HepG2 (cell line): ENCODE results near the gene HOTAIR. TPM values are rescaled to one million over a fixed set of nuclear protein-coding genes. Genes with fewer than 3 reads are reported as not detected.

Experiments
- ATAC-seq: fragments of 200-7000 bp; cut with Tn5 transposase; 3 replicates; pipeline ENCODE4 v1.9.1; 2020; ENCODE audit warnings: mild to moderate bottlenecking, moderate library complexity
- BruUV-seq: library from RNA; stranded (reverse); fragments of 400-500 nt; replicated peaks from 2 replicates; lab custom pipeline; 2021; lab: Mats Ljungman, UMichigan
- CTCF ChIA-PET: fragments of 300-600 bp; formaldehyde crosslinking; extraction: SDS; loops from one replicate; lab custom pipeline; 2021; ENCODE audit warnings: low total read pairs, inconsistent platforms, low intra/inter-chr PET ratio; lab: Yijun Ruan, JAX
- POLR2A ChIA-PET: fragments of 350-600 bp; sonication (Branson Sonifier 250); formaldehyde crosslinking; loops from one replicate; lab custom pipeline; 2020; ENCODE audit warnings: antibody characterized with exemption, inconsistent platforms; lab: Yijun Ruan, JAX
- DNase-seq: peaks from one replicate; pipeline ENCODE4 v3.0.0-alpha.2; 2015; ENCODE audit warnings: low spot score
- FAIRE-seq: peaks from 3 replicates; lab custom pipeline; 2011; peaks lifted over from hg19 to GRCh38; lab: Jason Lieb, UNC
- H2AFZ ChIP-seq: one replicate; pipeline ENCODE4 v1.6.1; 2011; ENCODE audit warnings: low read length, inconsistent platforms
- H3K27ac ChIP-seq: fragments of 300-600 bp; 3 replicates; pipeline ENCODE4 v1.8.0; 2011; ENCODE audit warnings: mixed run types, mild to moderate bottlenecking, mixed read lengths, low read length, inconsistent platforms; ENCODE audit not compliant: insufficient read depth; ENCODE audit errors: extremely low read length
- H3K27me3 ChIP-seq, 2 experiments: fragments of 200-600 bp in 1 of 2; 2 replicates in 1 of 2; 3 replicates in 1 of 2; pipeline versions ENCODE4 v1.6.0 to v1.8.0; 2011; ENCODE audit warnings: low read length in 2 of 2, mild to moderate bottlenecking in 2 of 2, moderate library complexity in 2 of 2, inconsistent platforms in 1 of 2; ENCODE audit not compliant: insufficient read depth in 2 of 2, control insufficient read depth in 1 of 2
- H3K36me3 ChIP-seq, 2 experiments: fragments of 200-600 bp in 1 of 2; replicated peaks in 1 of 2; 2 replicates in 1 of 2; 3 replicates in 1 of 2; pipeline versions ENCODE4 v1.5.1 to v1.8.0; 2011; ENCODE audit warnings: low read length in 2 of 2, inconsistent platforms in 1 of 2; ENCODE audit not compliant: insufficient read depth in 2 of 2, control insufficient read depth in 1 of 2
- H3K4me1 ChIP-seq: 2 replicates; pipeline ENCODE4 v1.5.1; 2012; ENCODE audit warnings: low read length, inconsistent platforms; ENCODE audit not compliant: insufficient read depth
- H3K4me2 ChIP-seq: 2 replicates; pipeline ENCODE4 v1.6.0; 2011; ENCODE audit warnings: low read depth, low read length, inconsistent platforms
- H3K4me3 ChIP-seq, 3 experiments: fragments of 200-600 bp in 1 of 3; sonication (generic), shearing (Covaris generic) in 1 of 3; replicated peaks in 1 of 3; 2 replicates each; pipeline ENCODE4 v1.5.1; 2011 to 2016; ENCODE audit warnings: low read length in 3 of 3, inconsistent platforms in 2 of 3, low read depth in 2 of 3, mild to moderate bottlenecking in 2 of 3, control low read depth in 1 of 3, mixed read lengths in 1 of 3; ENCODE audit not compliant: insufficient read depth in 1 of 3
- H3K79me2 ChIP-seq: one replicate; pipeline ENCODE4 v1.6.1; 2011; ENCODE audit warnings: low read length, inconsistent platforms; ENCODE audit not compliant: insufficient read depth
- H3K9ac ChIP-seq: 2 replicates; pipeline ENCODE4 v1.6.0; 2011; ENCODE audit warnings: mild to moderate bottlenecking, low read depth, low read length, inconsistent platforms; ENCODE audit not compliant: insufficient read depth
- H3K9me3 ChIP-seq: 2 replicates; pipeline ENCODE4 v1.5.1; 2012; ENCODE audit warnings: mild to moderate bottlenecking, low read length
- H4K20me1 ChIP-seq: 2 replicates; pipeline ENCODE4 v1.6.0; 2011; ENCODE audit warnings: inconsistent platforms, mild to moderate bottlenecking, low read length, moderate library complexity; ENCODE audit not compliant: insufficient read depth
- ELF3 ChIP-seq: IDR thresholded peaks from 2 replicates; pipeline ENCODE4 v1.6.1; 2016; ENCODE audit warnings: missing genetic modification reagents, missing compliant biosample characterization
- FOXA1 ChIP-seq, 2 experiments: fragments of 450-650 bp in 1 of 2; sonication (generic) in 1 of 2; formaldehyde crosslinking in 1 of 2; IDR thresholded peaks; 2 replicates each; pipeline versions ENCODE4 v1.4.0 to v1.6.1; 2016 to 2020; ENCODE audit warnings: missing genetic modification reagents in 1 of 2
- KLF15 ChIP-seq: sonication (generic); formaldehyde crosslinking; IDR thresholded peaks from 2 replicates; pipeline ENCODE4 v1.8.1; 2023; ENCODE audit warnings: borderline replicate concordance, mild to moderate bottlenecking, inconsistent platforms, missing genetic modification reagents, mixed read lengths
- PAWR ChIP-seq: sonication (generic); formaldehyde crosslinking; IDR thresholded peaks from 2 replicates; pipeline ENCODE4 v1.4.0; 2020; ENCODE audit warnings: missing genetic modification reagents, mild to moderate bottlenecking, borderline replicate concordance
- PCBP1 ChIP-seq: fragments of 200-400 bp; formaldehyde crosslinking; IDR thresholded peaks from 2 replicates; pipeline ENCODE4 v1.6.1; 2017; ENCODE audit warnings: mild to moderate bottlenecking, low read depth, low read length, borderline replicate concordance
- POLR2A ChIP-seq, 2 experiments: IDR thresholded peaks; 2 replicates each; pipeline ENCODE4 v1.6.1; 2011; ENCODE audit warnings: low read depth in 2 of 2, low read length in 2 of 2, mild to moderate bottlenecking in 1 of 2, moderate library complexity in 1 of 2; ENCODE audit not compliant: insufficient read depth in 1 of 2
- SCMH1 ChIP-seq: sonication (generic); formaldehyde crosslinking; IDR thresholded peaks from 2 replicates; pipeline ENCODE4 v1.9.0; 2021; ENCODE audit warnings: missing genetic modification reagents, mild to moderate bottlenecking, borderline replicate concordance
- SP140L ChIP-seq: sonication (generic); formaldehyde crosslinking; IDR thresholded peaks from 2 replicates; pipeline ENCODE4 v1.4.0; 2020; ENCODE audit warnings: missing genetic modification reagents, borderline replicate concordance
- SP4 ChIP-seq: sonication (generic); formaldehyde crosslinking; IDR thresholded peaks from 2 replicates; pipeline ENCODE4 v1.8.1; 2023; ENCODE audit warnings: mild to moderate bottlenecking, missing genetic modification reagents
- TAF1 ChIP-seq: sonication (generic); formaldehyde crosslinking; IDR thresholded peaks from 2 replicates; pipeline ENCODE4 v1.4.0; 2020; ENCODE audit warnings: missing genetic modification reagents
- ZC3H13 ChIP-seq: sonication (generic); formaldehyde crosslinking; IDR thresholded peaks from 2 replicates; pipeline ENCODE4 v1.8.1; 2023; ENCODE audit warnings: mild to moderate bottlenecking, missing genetic modification reagents, moderate library complexity
- ZNF260 ChIP-seq: sonication (generic); formaldehyde crosslinking; IDR thresholded peaks from 2 replicates; pipeline ENCODE4 v1.4.0; 2020; ENCODE audit warnings: missing genetic modification reagents, low read depth, mild to moderate bottlenecking, borderline replicate concordance
- ZNF282 ChIP-seq: fragments of 450-650 bp; IDR thresholded peaks from 2 replicates; pipeline ENCODE4 v1.6.1; 2018; ENCODE audit not compliant: partially characterized antibody
- ZNF337 ChIP-seq: sonication (generic); formaldehyde crosslinking; IDR thresholded peaks from 2 replicates; pipeline ENCODE4 v1.5.1; 2020; ENCODE audit warnings: missing genetic modification reagents, low read depth, mild to moderate bottlenecking, borderline replicate concordance
- ZNF33A ChIP-seq: sonication (generic); formaldehyde crosslinking; IDR thresholded peaks from 2 replicates; pipeline ENCODE4 v1.5.1; 2020; ENCODE audit warnings: missing genetic modification reagents, mild to moderate bottlenecking, moderate library complexity, borderline replicate concordance
- ZNF772 ChIP-seq: sonication (generic); formaldehyde crosslinking; IDR thresholded peaks from 2 replicates; pipeline ENCODE4 v1.5.0; 2020; ENCODE audit warnings: mild to moderate bottlenecking, missing genetic modification reagents
- ZNF788 ChIP-seq: sonication (generic); formaldehyde crosslinking; IDR thresholded peaks from 2 replicates; pipeline ENCODE4 v1.5.0; 2020; ENCODE audit warnings: mild to moderate bottlenecking, missing genetic modification reagents, borderline replicate concordance
- WGBS: methylation state at CpG from one replicate; pipeline ENCODE4 v1.1.6; 2017; ENCODE audit warnings: low lambda C conversion rate; 5-methylcytosine and 5-hydroxymethylcytosine counted together
- in situ Hi-C: cut with HindIII; loops from 2 replicates; pipeline ENCODE4 v1.10.0; 2017; ENCODE audit warnings: low pct_unique_long_range_greater_than_20kb; ENCODE audit not compliant: extremely low pct_ligation_motif_present
- intact Hi-C: fragments of 100-400 bp; cut with micrococcal nuclease; formaldehyde crosslinking; loops from one replicate; pipeline ENCODE4 v1.10.0; 2022; ENCODE audit not compliant: unreplicated experiment
- polyA plus RNA-seq, 8 experiments: library from polyadenylated mRNA; depleted of rRNA in 3 of 8; stranded (reverse) in 7 of 8; unstranded in 1 of 8; fragments of >200 nt; fragmentation: Illumina TruSeq in 4 of 8; extraction: Trizol in 4 of 8; gene quantifications; 2 replicates each; pipeline versions ENCODE4 v1.2.1 to v1.2.3, GENCODE V29; 2011 to 2016; ENCODE audit warnings: low read depth in 4 of 8, missing spikeins in 1 of 8, mixed read lengths in 1 of 8; ENCODE audit not compliant: insufficient read depth in 1 of 8
- total RNA-seq, 5 experiments: library from RNA; depleted of rRNA; stranded (reverse); fragments of >200 nt; fragmentation: Illumina TruSeq; extraction: Trizol; gene quantifications; 2 replicates each; pipeline ENCODE4 v1.2.3, GENCODE V29; 2016; ENCODE audit warnings: low read depth in 1 of 5
- TF ChIP-seq, protein P1 (sequence below): IDR thresholded peaks from 2 replicates; pipeline ENCODE4 v1.6.1; 2012; ENCODE audit warnings: low read depth, low read length, improper control_type of control experiment
- TF ChIP-seq, protein P2 (sequence below): sonication (generic); formaldehyde crosslinking; IDR thresholded peaks from 2 replicates; pipeline ENCODE4 v1.5.0; 2020; ENCODE audit warnings: missing genetic modification reagents, mild to moderate bottlenecking, borderline replicate concordance
- TF ChIP-seq, protein P3 (sequence below): IDR thresholded peaks from 2 replicates; pipeline ENCODE4 v1.4.0; 2020; ENCODE audit warnings: mild to moderate bottlenecking, missing genetic modification reagents

HOTAIR gene
- total and polyA plus RNA-seq, 2 of the 13 experiments (the other 11 are each of a cell fraction or from before 2014, with no cell fraction given): not detected

DNA sequence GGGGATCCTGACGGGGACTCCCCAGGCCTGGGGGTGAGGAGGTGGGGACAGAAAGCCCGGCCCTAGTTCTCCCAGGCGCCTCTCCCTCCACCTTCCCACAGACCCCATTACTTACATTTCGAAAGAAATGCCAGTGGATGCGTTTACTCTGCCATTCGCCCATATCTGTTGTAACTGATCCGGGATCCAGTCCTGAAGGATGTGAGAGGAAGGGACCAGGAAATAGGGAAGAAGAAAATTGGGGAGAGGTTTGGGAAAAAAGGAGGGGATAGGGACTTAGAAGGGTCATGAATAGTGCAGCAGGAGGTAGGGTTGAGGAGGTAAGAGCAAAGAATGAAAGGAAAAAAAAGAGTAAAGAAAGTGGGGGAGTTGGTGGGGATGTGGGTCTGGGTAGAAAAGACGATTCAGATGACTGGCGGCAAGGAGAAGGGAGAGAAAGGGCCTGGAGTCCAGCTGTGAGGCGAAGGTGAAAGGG lies 18.9 kb downstream of the HOTAIR start:
- Histone ChIP-seq H3K4me3 (no peak overlapping the region), H3K36me3 (no peaks in the 10 kb centered on the region), H3K27me3 (peaks cover 23 to 94% of the 10 kb centered on the region in 2 experiments), H3K4me1 (peaks cover 13% of the 10 kb centered on the region), H4K20me1 (no peaks in the 10 kb centered on the region), H3K9ac (no peak overlapping the region), H3K27ac (no peak overlapping the region), H3K4me2 (no peak overlapping the region), H3K9me3 (no peaks in the 10 kb centered on the region), H3K79me2 (no peaks in the 10 kb centered on the region), H2AFZ (no peak overlapping the region)
- BruUV-seq: no TSS peak
- no peak for FAIRE-seq
- POLR2A ChIA-PET: no interaction called here
- TF ChIP-seq ZNF260 (CRISPR knock-in tag) (no peak), PCBP1 (no peak), ZNF337 (CRISPR knock-in tag) (no peak), FOXA1 (IDR thresholded peaks at IDR 0.05) (no peak), FOXA1 (CRISPR knock-in tag; IDR thresholded peaks at IDR 0.05) (no peak), ZC3H13 (CRISPR knock-in tag) (no peak), SCMH1 (CRISPR knock-in tag) (no peak), POLR2A (IDR thresholded peaks at IDR 0.05; ENCODE audit: insufficient read depth in 1 of 2, low read depth in 2 of 2, low read length in 2 of 2) (no peak), TAF1 (CRISPR knock-in tag) (no peak), PAWR (no peak), ZNF788 (CRISPR knock-in tag) (no peak), ELF3 (no peak), ZNF33A (CRISPR knock-in tag) (no peak), KLF15 (CRISPR knock-in tag) (no peak), ZNF282 (no peak), SP4 (CRISPR knock-in tag) (no peak), SP140L (no peak), ZNF772 (CRISPR knock-in tag) (no peak)
- TF ChIP-seq, protein P1, sequence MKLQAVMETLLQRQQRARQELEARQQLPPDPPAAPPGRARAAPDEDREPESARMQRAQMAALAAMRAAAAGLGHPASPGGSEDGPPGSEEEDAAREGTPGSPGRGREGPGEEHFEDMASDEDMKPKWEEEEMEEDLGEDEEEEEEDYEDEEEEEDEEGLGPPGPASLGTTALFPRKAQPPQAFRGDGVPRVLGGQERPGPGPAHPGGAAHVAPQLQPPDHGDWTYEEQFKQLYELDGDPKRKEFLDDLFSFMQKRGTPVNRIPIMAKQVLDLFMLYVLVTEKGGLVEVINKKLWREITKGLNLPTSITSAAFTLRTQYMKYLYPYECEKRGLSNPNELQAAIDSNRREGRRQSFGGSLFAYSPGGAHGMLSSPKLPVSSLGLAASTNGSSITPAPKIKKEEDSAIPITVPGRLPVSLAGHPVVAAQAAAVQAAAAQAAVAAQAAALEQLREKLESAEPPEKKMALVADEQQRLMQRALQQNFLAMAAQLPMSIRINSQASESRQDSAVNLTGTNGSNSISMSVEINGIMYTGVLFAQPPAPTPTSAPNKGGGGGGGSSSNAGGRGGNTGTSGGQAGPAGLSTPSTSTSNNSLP: no peak
- TF ChIP-seq, protein P2, sequence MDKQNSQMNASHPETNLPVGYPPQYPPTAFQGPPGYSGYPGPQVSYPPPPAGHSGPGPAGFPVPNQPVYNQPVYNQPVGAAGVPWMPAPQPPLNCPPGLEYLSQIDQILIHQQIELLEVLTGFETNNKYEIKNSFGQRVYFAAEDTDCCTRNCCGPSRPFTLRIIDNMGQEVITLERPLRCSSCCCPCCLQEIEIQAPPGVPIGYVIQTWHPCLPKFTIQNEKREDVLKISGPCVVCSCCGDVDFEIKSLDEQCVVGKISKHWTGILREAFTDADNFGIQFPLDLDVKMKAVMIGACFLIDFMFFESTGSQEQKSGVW (CRISPR knock-in tag): no peak
- TF ChIP-seq, protein P3, sequence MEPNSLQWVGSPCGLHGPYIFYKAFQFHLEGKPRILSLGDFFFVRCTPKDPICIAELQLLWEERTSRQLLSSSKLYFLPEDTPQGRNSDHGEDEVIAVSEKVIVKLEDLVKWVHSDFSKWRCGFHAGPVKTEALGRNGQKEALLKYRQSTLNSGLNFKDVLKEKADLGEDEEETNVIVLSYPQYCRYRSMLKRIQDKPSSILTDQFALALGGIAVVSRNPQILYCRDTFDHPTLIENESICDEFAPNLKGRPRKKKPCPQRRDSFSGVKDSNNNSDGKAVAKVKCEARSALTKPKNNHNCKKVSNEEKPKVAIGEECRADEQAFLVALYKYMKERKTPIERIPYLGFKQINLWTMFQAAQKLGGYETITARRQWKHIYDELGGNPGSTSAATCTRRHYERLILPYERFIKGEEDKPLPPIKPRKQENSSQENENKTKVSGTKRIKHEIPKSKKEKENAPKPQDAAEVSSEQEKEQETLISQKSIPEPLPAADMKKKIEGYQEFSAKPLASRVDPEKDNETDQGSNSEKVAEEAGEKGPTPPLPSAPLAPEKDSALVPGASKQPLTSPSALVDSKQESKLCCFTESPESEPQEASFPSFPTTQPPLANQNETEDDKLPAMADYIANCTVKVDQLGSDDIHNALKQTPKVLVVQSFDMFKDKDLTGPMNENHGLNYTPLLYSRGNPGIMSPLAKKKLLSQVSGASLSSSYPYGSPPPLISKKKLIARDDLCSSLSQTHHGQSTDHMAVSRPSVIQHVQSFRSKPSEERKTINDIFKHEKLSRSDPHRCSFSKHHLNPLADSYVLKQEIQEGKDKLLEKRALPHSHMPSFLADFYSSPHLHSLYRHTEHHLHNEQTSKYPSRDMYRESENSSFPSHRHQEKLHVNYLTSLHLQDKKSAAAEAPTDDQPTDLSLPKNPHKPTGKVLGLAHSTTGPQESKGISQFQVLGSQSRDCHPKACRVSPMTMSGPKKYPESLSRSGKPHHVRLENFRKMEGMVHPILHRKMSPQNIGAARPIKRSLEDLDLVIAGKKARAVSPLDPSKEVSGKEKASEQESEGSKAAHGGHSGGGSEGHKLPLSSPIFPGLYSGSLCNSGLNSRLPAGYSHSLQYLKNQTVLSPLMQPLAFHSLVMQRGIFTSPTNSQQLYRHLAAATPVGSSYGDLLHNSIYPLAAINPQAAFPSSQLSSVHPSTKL: no peak
- no peak for ATAC-seq
- in situ Hi-C loops (no loop called here), intact Hi-C loops (no loop called here)
- 22% methylated on average over 10 of the region's 10 CpGs for WGBS
- no peak for DNase-seq
- CTCF ChIA-PET: no interaction called here
